Vagina (tissue), 2 donors: ENCODE results near the gene RDH12.

Experiments used
- POLR2A ChIP-seq, 2 donors: fragments of 450-650 bp; IDR thresholded peaks; one replicate each; pipeline ENCODE4 v1.6.1; 2017; ENCODE audit warnings: antibody characterized with exemption in 2 of 2, mild to moderate bottlenecking in 2 of 2, moderate library complexity in 2 of 2
- TF ChIP-seq, protein P1 (sequence below), 3 experiments: fragments of 450-650 bp in 2 of 3; fragments of 200-600 bp in 1 of 3; sonication (generic) in 1 of 3; IDR thresholded peaks; one replicate each; pipeline ENCODE4 v1.5.1; 2017 to 2019; ENCODE audit warnings: antibody characterized with exemption in 3 of 3, mild to moderate bottlenecking in 2 of 3, moderate library complexity in 2 of 3

DNA sequence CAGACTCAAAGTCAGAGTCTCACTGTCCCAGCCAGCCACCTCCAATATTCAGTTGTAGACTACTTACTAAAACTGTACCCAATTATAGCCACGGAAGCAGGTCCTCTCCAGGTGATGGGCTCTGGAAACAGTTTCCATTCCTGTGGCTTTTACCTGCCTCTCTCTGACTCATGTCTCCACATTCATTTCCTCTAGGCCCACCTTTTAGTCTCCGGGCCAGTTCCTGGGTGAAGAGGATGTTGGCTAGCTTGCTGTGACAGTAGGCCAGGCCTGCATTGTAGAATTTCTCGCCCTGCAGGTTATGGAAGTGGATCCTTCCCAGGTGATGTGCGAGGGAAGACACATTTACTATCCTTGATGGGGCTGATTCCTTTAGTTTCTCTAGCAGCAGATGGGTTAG, 11.7 kb upstream of the RDH12 start:
- TF ChIP-seq, protein P1, sequence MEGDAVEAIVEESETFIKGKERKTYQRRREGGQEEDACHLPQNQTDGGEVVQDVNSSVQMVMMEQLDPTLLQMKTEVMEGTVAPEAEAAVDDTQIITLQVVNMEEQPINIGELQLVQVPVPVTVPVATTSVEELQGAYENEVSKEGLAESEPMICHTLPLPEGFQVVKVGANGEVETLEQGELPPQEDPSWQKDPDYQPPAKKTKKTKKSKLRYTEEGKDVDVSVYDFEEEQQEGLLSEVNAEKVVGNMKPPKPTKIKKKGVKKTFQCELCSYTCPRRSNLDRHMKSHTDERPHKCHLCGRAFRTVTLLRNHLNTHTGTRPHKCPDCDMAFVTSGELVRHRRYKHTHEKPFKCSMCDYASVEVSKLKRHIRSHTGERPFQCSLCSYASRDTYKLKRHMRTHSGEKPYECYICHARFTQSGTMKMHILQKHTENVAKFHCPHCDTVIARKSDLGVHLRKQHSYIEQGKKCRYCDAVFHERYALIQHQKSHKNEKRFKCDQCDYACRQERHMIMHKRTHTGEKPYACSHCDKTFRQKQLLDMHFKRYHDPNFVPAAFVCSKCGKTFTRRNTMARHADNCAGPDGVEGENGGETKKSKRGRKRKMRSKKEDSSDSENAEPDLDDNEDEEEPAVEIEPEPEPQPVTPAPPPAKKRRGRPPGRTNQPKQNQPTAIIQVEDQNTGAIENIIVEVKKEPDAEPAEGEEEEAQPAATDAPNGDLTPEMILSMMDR (IDR thresholded peaks at IDR 0.05), result no peak
- TF ChIP-seq POLR2A (IDR thresholded peaks at IDR 0.05), result no peak
